ENCODE results near the gene CLTB.

CLTB gene

GRCh38 chr5:176440927-176441706 is 24.8 kb upstream of the CLTB start:
- Mint-ChIP-seq H3K4me3 (no peak overlapping the region), H3K9me3 (no peaks in the 10 kb centered on the region), H3K36me3 (no peaks in the 10 kb centered on the region), H3K4me1 (peaks cover 11% of the 10 kb centered on the region), H3K27ac (no peak overlapping the region)
- no peak for ATAC-seq
- DNase-seq (ENCODE audit: low spot score in 2 of 2), result no peak

DNA sequence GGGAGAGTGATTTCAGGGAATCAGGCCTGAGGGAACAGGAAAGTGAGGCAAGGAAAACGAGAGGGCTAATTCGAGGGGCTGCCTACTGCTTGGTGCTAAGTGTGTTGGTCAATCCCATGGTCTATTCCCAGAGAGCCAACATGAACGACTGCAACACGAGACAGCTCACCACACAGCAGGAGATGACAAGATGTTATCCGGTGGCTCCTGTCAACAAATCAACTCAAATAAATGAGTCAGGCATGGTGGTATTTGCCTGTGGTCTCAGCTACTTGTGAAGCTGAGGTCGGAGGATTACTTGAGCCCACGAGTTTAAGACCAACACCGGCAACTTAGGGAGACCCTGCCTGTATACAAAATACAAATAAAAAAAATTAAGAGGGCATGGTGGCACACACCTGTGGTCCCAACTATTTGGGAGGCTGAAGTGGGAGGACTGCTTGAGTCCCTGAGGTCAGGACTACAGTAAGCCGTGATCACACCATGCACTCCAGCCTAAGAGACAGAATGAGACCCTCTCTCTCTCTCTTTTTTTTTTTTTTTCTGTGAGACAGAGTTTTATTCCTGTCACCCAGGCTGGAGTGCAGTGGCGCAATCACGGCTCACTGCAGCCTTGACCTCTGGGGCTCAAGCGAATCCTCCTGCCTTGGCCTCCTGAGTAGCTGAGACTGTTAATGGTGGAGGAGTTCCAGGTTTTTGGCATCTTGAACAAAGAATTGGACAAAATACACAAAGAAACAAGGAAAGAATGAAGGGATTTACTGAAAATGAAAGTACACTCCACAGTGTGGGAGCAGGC is 22.8 kb upstream of the CLTB start:
- Mint-ChIP-seq H3K36me3 (no peaks in the 10 kb centered on the region), H3K4me3 (no peak overlapping the region), H3K4me1 (peaks cover 11% of the 10 kb centered on the region), H3K9me3 (no peaks in the 10 kb centered on the region), H3K27ac (no peak overlapping the region)
- no peak for DNase-seq (ENCODE audit: low spot score in 2 of 2)
- no peak for ATAC-seq

DNA sequence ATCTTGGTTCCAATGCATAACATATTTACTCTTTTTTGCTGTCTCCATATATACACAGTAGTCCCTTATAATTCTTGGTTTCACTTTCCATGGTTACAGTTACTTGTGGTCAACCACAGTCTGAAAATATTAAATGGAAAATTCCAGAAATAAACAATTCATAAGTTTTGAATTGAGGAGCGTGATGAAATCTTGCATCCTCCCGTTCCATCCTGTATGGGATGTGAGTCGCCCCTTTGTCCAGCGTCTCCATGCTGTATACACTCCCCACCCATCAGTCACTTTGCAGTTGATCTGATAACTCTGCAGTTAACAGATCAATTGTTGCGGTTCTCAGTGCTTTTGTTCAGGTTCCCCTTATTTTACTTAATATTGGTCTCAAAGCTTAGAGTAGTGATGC is 20.3 kb upstream of the CLTB start:
- no peaks in the 10 kb centered on the region for H3K36me3 Mint-ChIP-seq
- H3K4me1 Mint-ChIP-seq, result peaks cover 11% of the 10 kb centered on the region
- no peak overlapping the region for H3K27ac Mint-ChIP-seq
- no peaks in the 10 kb centered on the region for H3K9me3 Mint-ChIP-seq
- no peak for DNase-seq (ENCODE audit: low spot score in 2 of 2)
- H3K4me3 Mint-ChIP-seq, result peak overlapping the region; percentile 37
- peak; percentile 51 for ATAC-seq

- Mint-ChIP-seq H3K27ac (no peak overlapping the region), H3K4me3 (no peak overlapping the region), H3K4me1 (peaks cover 20% of the 10 kb centered on the region), H3K36me3 (no peaks in the 10 kb centered on the region), H3K9me3 (no peaks in the 10 kb centered on the region)
- DNase-seq (ENCODE audit: low spot score in 2 of 2), result no peak
- ATAC-seq, result no peak
These were observed 16.4 kb upstream of the CLTB start for GRCh38 chr5:176432707-176433106.

- H3K27ac Mint-ChIP-seq, result peak overlapping the region; percentile 4
- no peaks in the 10 kb centered on the region for H3K9me3 Mint-ChIP-seq
- H3K4me3 Mint-ChIP-seq, result no peak overlapping the region
- DNase-seq (ENCODE audit: low spot score in 2 of 2) (no peak), ATAC-seq (no peak)
- H3K4me1 Mint-ChIP-seq, result peaks cover 9% of the 10 kb centered on the region
- H3K36me3 Mint-ChIP-seq, result no peaks in the 10 kb centered on the region
These were observed 13.6 kb upstream of the CLTB start for GRCh38 chr5:176429972-176430371.

DNA sequence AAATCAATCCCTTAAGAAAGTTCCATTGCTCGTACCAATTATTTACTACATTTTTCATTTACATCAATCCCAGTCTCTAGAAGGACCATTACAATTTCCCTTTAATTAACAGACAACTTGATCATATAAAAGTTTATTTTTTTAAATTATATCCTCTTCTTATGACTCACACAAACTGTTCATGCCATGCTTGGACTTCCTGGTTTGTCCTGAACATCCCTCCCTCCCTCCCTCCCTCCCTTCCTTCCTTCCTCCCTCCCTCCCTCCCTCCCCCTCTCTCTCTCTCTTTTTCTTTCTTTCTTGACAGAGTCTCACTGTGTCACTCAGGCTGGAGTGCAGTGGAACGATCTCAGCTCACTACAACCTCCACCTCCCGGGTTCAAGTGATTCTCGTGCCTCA is 11.6 kb upstream of the CLTB start:
- Mint-ChIP-seq H3K4me1 (peaks cover 9% of the 10 kb centered on the region), H3K27ac (no peak overlapping the region), H3K36me3 (no peaks in the 10 kb centered on the region), H3K9me3 (no peaks in the 10 kb centered on the region), H3K4me3 (no peak overlapping the region)
- DNase-seq (ENCODE audit: low spot score in 2 of 2), result no peak
- ATAC-seq, result no peak

- ATAC-seq (no peak), DNase-seq (ENCODE audit: low spot score in 2 of 2) (no peak)
- H3K27ac Mint-ChIP-seq, result no peak overlapping the region
- H3K4me1 Mint-ChIP-seq, result peaks cover 9% of the 10 kb centered on the region
- no peak overlapping the region for H3K4me3 Mint-ChIP-seq
- no peaks in the 10 kb centered on the region for H3K36me3 Mint-ChIP-seq
- no peaks in the 10 kb centered on the region for H3K9me3 Mint-ChIP-seq
These were observed 10.5 kb upstream of the CLTB start for GRCh38 chr5:176426876-176427275.

GRCh38 chr5:176425791-176426190 is 9.5 kb upstream of the CLTB start:
- H3K9me3 Mint-ChIP-seq, result no peaks in the 10 kb centered on the region
- no peaks in the 10 kb centered on the region for H3K36me3 Mint-ChIP-seq
- no peak overlapping the region for H3K4me3 Mint-ChIP-seq
- DNase-seq (ENCODE audit: low spot score in 2 of 2), result no peak
- peaks cover 9% of the 10 kb centered on the region for H3K4me1 Mint-ChIP-seq
- no peak overlapping the region for H3K27ac Mint-ChIP-seq
- no peak for ATAC-seq

DNA sequence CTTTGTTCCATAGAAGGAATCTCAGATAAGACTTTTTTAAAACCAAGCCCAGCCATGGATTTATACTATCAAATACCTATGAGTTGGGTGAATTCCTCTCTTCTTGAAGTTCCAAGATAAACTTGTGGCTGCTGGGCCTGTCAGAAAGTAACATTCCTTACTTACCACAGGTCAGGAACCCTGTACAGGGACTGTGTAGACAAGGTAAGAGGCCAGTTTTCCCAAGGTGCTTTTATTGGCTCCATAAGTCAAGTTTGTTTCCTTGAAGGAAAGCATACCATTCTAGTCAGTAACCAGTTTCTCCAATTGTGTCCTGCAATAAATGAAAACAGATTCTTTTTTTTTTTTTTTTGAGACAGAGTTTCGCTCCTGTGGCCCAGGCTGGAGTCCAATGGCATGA is 8.8 kb upstream of the CLTB start:
- DNase-seq (ENCODE audit: low spot score in 2 of 2) (no peak), ATAC-seq (no peak)
- no peak overlapping the region for H3K27ac Mint-ChIP-seq
- no peaks in the 10 kb centered on the region for H3K9me3 Mint-ChIP-seq
- no peak overlapping the region for H3K4me3 Mint-ChIP-seq
- H3K4me1 Mint-ChIP-seq, result peaks cover 3% of the 10 kb centered on the region
- no peaks in the 10 kb centered on the region for H3K36me3 Mint-ChIP-seq

DNA sequence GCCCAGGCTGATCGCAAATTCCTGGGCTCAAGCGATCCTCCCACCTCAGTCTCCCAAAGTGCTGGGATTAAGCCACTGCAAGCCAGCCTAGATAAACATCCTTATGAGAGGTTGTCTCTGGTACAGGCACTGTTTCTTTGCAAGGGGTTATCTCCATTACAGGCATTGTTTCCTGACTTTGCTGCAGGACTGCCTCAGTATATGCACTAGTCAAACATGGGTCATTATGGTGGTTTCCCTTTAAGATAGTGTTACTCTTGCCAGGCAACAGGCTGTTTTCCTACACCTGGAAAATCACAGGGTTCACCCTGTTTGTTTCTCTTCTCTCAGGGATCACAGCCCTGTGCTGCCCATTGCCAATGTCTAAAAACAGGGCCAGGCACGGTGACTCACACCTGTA is 7.8 kb upstream of the CLTB start:
- Mint-ChIP-seq H3K27ac (no peak overlapping the region), H3K9me3 (no peaks in the 10 kb centered on the region), H3K36me3 (no peaks in the 10 kb centered on the region), H3K4me3 (no peak overlapping the region), H3K4me1 (no peaks in the 10 kb centered on the region)
- DNase-seq (ENCODE audit: low spot score in 2 of 2), result no peak
- no peak for ATAC-seq

DNA sequence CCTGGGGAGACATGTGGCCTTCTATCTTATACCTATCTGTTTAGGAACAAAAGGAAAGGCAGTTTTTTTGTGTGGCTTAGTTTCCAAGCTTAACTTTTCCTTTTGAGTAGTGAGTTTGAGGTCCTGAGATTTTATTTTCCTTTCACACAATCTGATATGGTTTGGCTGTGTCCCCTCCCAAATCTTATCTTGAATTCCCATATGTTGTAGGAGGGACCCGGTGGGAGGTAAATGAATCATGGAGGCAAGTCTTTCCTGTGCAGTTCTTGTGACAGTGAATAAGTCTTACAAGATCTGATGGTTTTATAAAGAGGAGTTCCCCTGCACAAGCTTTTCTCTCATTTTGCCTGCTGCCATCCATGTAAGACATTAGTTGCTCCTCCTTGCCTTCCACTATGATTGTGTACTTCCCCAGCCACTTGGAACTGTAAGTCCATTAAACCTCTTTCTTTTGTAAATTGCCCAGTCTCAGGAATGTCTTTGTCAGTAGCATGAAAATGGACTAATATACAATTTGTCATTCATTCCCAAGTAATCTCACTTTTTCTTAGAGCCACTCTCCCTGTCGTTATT is 4.7 kb upstream of the CLTB start:
- Mint-ChIP-seq H3K36me3 (no peaks in the 10 kb centered on the region), H3K9me3 (no peaks in the 10 kb centered on the region), H3K4me1 (peaks cover 8% of the 10 kb centered on the region), H3K4me3 (no peak overlapping the region), H3K27ac (no peak overlapping the region)
- no peak for DNase-seq (ENCODE audit: low spot score in 2 of 2)
- ATAC-seq, result no peak

- DNase-seq (ENCODE audit: low spot score in 2 of 2) (no peak), ATAC-seq (no peak)
- no peak overlapping the region for H3K4me3 Mint-ChIP-seq
- H3K9me3 Mint-ChIP-seq, result no peaks in the 10 kb centered on the region
- peaks cover 15% of the 10 kb centered on the region for H3K4me1 Mint-ChIP-seq
- no peaks in the 10 kb centered on the region for H3K36me3 Mint-ChIP-seq
- H3K27ac Mint-ChIP-seq, result no peak overlapping the region
These were observed 3.7 kb upstream of the CLTB start for GRCh38 chr5:176420086-176420485.

DNA sequence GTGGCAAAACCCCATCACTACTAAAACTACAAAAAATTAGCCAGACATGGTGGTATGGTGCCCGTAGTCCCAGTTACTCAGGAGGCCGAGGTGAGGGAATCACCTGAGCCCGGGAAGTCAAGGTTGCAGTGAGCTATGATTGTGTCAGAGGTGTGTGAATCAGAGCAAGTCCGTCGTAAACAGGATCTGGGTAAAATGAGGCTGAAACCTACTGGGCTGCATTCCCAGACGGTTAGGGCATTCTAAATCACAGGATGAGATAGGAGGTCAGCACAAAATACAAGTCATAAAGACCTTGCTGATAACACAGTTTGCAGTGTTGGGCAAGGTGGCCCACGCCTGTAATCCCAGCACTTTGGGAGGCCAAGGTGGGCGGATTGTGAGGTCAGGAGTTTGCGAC is 1.9 kb upstream of the CLTB start:
- Mint-ChIP-seq H3K4me1 (peaks cover 28% of the 10 kb centered on the region), H3K36me3 (no peaks in the 10 kb centered on the region), H3K4me3 (no peak overlapping the region), H3K27ac (no peak overlapping the region), H3K9me3 (no peaks in the 10 kb centered on the region)
- ATAC-seq (no peak), DNase-seq (ENCODE audit: low spot score in 2 of 2) (no peak)

GRCh38 chr5:176416965-176417364 is 626 bp upstream of the CLTB start:
- H3K9me3 Mint-ChIP-seq, result no peaks in the 10 kb centered on the region
- H3K4me1 Mint-ChIP-seq, result peaks cover 39% of the 10 kb centered on the region
- H3K27ac Mint-ChIP-seq, result peak overlapping the region; percentile 15
- H3K4me3 Mint-ChIP-seq, result peak overlapping the region; percentile 73
- ATAC-seq (no peak), DNase-seq (ENCODE audit: low spot score in 2 of 2) (no peak)
- H3K36me3 Mint-ChIP-seq, result peaks cover 2% of the 10 kb centered on the region

- Mint-ChIP-seq H3K4me1 (peaks cover 55% of the 10 kb centered on the region), H3K9me3 (no peaks in the 10 kb centered on the region), H3K4me3 (peak overlapping the region; percentile 73), H3K36me3 (peaks cover 14% of the 10 kb centered on the region), H3K27ac (peak overlapping the region; percentile 84)
- ATAC-seq (no peak), DNase-seq (ENCODE audit: low spot score in 2 of 2) (peak in 1 of 2 donors; percentile 64)
These were observed 943 bp downstream of the CLTB start for GRCh38 chr5:176415240-176415951.

All from stimulated activated effector memory CD8-positive, alpha-beta T cell treated with anti-CD3 and anti-CD28 coated beads, Interleukin-12 subunit alpha, Interleukin-12 subunit beta, amount 100 ng/mL, for 72 hours (primary cell).